Endothelial cell of umbilical vein (primary cell): ENCODE measurements around the gene DDX23. TPM values are rescaled to one million over a fixed set of nuclear protein-coding genes. Genes with fewer than 3 reads are reported as not detected.

Source experiments
- BruUV-seq: library from RNA; stranded (reverse); fragments of 400-500 nt; replicated peaks from 2 replicates; lab custom pipeline; 2021; lab: Mats Ljungman, UMichigan
- CTCF ChIA-PET: fragments of 300-600, 350-600 bp; sonication (Branson Sonifier 250); formaldehyde crosslinking; loops from one replicate; lab custom pipeline; 2021; ENCODE audit warnings: antibody characterized with exemption, inconsistent platforms; lab: Charles Lee
- POLR2A ChIA-PET: fragments of 300-600, 350-600 bp; sonication (Branson Sonifier 250); formaldehyde crosslinking; loops from one replicate; lab custom pipeline; 2021; ENCODE audit warnings: antibody characterized with exemption, inconsistent platforms; lab: Charles Lee
- DNase-seq: peaks from one replicate; pipeline ENCODE4 v3.0.0-alpha.2; 2011; ENCODE audit warnings: low read depth, low spot score
- FAIRE-seq: peaks from 2 replicates; lab custom pipeline; 2011; peaks lifted over from hg19 to GRCh38; lab: Jason Lieb, UNC
- H2AFZ ChIP-seq: 2 replicates; pipeline ENCODE4 v1.6.0; 2012; ENCODE audit warnings: low read depth, low read length, control low read depth, inconsistent platforms
- H3K27ac ChIP-seq: 2 replicates; pipeline ENCODE4 v1.5.1; 2011; ENCODE audit warnings: low read depth, mild to moderate bottlenecking, control low read depth, low read length, moderate library complexity; ENCODE audit not compliant: insufficient read depth
- H3K27me3 ChIP-seq, 2 experiments: 2 replicates each; pipeline versions ENCODE4 v1.6.0 to v1.6.1; 2011; ENCODE audit warnings: low read length in 2 of 2, mixed read lengths in 1 of 2; ENCODE audit not compliant: control insufficient read depth in 2 of 2, insufficient read depth in 2 of 2
- H3K36me3 ChIP-seq, 2 experiments: 2 replicates in 1 of 2; 3 replicates in 1 of 2; pipeline ENCODE4 v1.5.1; 2011; ENCODE audit warnings: low read length in 2 of 2, mild to moderate bottlenecking in 1 of 2, moderate library complexity in 1 of 2; ENCODE audit not compliant: control insufficient read depth in 2 of 2, insufficient read depth in 2 of 2; ENCODE audit errors: extremely low read depth in 1 of 2
- H3K4me1 ChIP-seq: 3 replicates; pipeline ENCODE4 v1.5.1; 2011; ENCODE audit warnings: mild to moderate bottlenecking, low read length; ENCODE audit not compliant: control insufficient read depth, insufficient read depth; ENCODE audit errors: extremely low read depth
- H3K4me2 ChIP-seq: 2 replicates; pipeline ENCODE4 v1.6.1; 2011; ENCODE audit warnings: low read length, control low read depth, mixed read lengths; ENCODE audit not compliant: insufficient read depth
- H3K4me3 ChIP-seq, 3 experiments: fragments of 200-600 bp in 1 of 3; sonication (generic), shearing (Covaris generic) in 1 of 3; replicated peaks in 1 of 3; 2 replicates each; pipeline ENCODE4 v1.5.1; 2011 to 2016; ENCODE audit warnings: control low read depth in 3 of 3, low read length in 3 of 3, mild to moderate bottlenecking in 2 of 3, inconsistent platforms in 1 of 3, low read depth in 1 of 3, moderate library complexity in 1 of 3; ENCODE audit not compliant: insufficient read depth in 1 of 3
- H3K79me2 ChIP-seq: 2 replicates; pipeline ENCODE4 v1.6.0; 2012; ENCODE audit warnings: low read length, inconsistent platforms; ENCODE audit not compliant: control insufficient read depth, insufficient read depth
- H3K9ac ChIP-seq: replicated peaks from 2 replicates; pipeline ENCODE3; 2011; ENCODE audit warnings: low read length, control low read depth; ENCODE audit not compliant: insufficient read depth; ENCODE audit errors: extremely low read depth
- H3K9me1 ChIP-seq: replicated peaks from 3 replicates; pipeline ENCODE4 v1.6.0; 2011; ENCODE audit warnings: mild to moderate bottlenecking, low read length; ENCODE audit not compliant: control insufficient read depth, insufficient read depth; ENCODE audit errors: extremely low read depth
- H3K9me3 ChIP-seq: replicated peaks from 2 replicates; pipeline ENCODE4 v1.5.1; 2012; ENCODE audit warnings: low read length, inconsistent platforms; ENCODE audit not compliant: control insufficient read depth, insufficient read depth
- H4K20me1 ChIP-seq: replicated peaks from 2 replicates; pipeline ENCODE3; 2011; ENCODE audit warnings: mild to moderate bottlenecking, low read length; ENCODE audit not compliant: control insufficient read depth, insufficient read depth; ENCODE audit errors: extremely low read depth
- EZH2 ChIP-seq: IDR thresholded peaks from 2 replicates; pipeline ENCODE4 v1.6.1; 2012; ENCODE audit warnings: borderline replicate concordance, low read depth, mild to moderate bottlenecking, moderate library complexity, low read length, inconsistent platforms; ENCODE audit not compliant: severe bottlenecking
- FOS ChIP-seq: IDR thresholded peaks from 2 replicates; pipeline ENCODE4 v1.6.1; 2011; ENCODE audit warnings: mild to moderate bottlenecking, low read length, moderate library complexity, borderline replicate concordance; ENCODE audit not compliant: insufficient read depth
- GATA2 ChIP-seq: IDR thresholded peaks from 2 replicates; pipeline ENCODE4 v1.7.0; 2011; ENCODE audit warnings: low read depth, mild to moderate bottlenecking, moderate library complexity, mixed read lengths, low read length; ENCODE audit not compliant: insufficient read length, insufficient read depth
- JUN ChIP-seq: IDR thresholded peaks from 2 replicates; pipeline ENCODE4 v1.6.1; 2011; ENCODE audit warnings: borderline replicate concordance, low read depth; ENCODE audit not compliant: insufficient read length, insufficient read depth
- MYC ChIP-seq: IDR thresholded peaks from one replicate; pipeline ENCODE4 v1.6.1; 2011; ENCODE audit warnings: mild to moderate bottlenecking, low read depth, low read length
- POLR2A ChIP-seq: IDR thresholded peaks from 2 replicates; pipeline ENCODE4 v1.6.1; 2012; ENCODE audit warnings: low read depth, mild to moderate bottlenecking, control low read depth, low read length
- POLR2AphosphoS5 ChIP-seq: IDR thresholded peaks from 2 replicates; pipeline ENCODE4 v1.6.1; 2012; ENCODE audit warnings: low read depth, mild to moderate bottlenecking, control low read depth, low read length, moderate library complexity; ENCODE audit not compliant: insufficient read depth
- dilution Hi-C: fragments of 300-500 bp; cut with MboI; formaldehyde crosslinking; loops from one replicate; pipeline ENCODE4 v1.15.0; 2019; ENCODE audit warnings: low sequenced_read_pairs; ENCODE audit not compliant: extremely low pct_ligation_motif_present
- intact Hi-C: fragments of 100-400 bp; cut with micrococcal nuclease; formaldehyde crosslinking; loops from one replicate; pipeline ENCODE4 v1.10.0; 2022
- polyA plus RNA-seq, 4 experiments: library from polyadenylated mRNA; depleted of rRNA in 3 of 4; stranded (reverse) in 3 of 4; unstranded in 1 of 4; fragments of >200 nt; gene quantifications; 2 replicates each; pipeline versions ENCODE4 v1.2.1 to v1.2.3, GENCODE V29; 2011 to 2012; ENCODE audit warnings: missing spikeins in 1 of 4
- total RNA-seq: library from RNA; stranded (reverse); gene quantifications from 2 replicates; pipeline ENCODE4 v1.2.3, GENCODE V29; 2021
- TF ChIP-seq, protein P1 (sequence below), 2 donors: IDR thresholded peaks; 1 replicate in 1 of 2; 2 replicates in 1 of 2; pipeline ENCODE4 v1.5.1; 2011; ENCODE audit warnings: low read length in 2 of 2, mild to moderate bottlenecking in 2 of 2, moderate library complexity in 2 of 2, control low read depth in 1 of 2, inconsistent platforms in 1 of 2, low read depth in 1 of 2; ENCODE audit not compliant: insufficient read depth in 1 of 2; ENCODE audit errors: extremely low read depth in 1 of 2
- TF ChIP-seq, protein P2 (sequence below): IDR thresholded peaks from 2 replicates; pipeline ENCODE4 v1.6.1; 2011; ENCODE audit not compliant: insufficient read depth, insufficient read length

DDX23 gene
- total and polyA plus RNA-seq, 2 donors (not counting 3 experiments of a cell fraction or from before 2014, with no cell fraction given): 56.0 to 107 TPM

DNA sequence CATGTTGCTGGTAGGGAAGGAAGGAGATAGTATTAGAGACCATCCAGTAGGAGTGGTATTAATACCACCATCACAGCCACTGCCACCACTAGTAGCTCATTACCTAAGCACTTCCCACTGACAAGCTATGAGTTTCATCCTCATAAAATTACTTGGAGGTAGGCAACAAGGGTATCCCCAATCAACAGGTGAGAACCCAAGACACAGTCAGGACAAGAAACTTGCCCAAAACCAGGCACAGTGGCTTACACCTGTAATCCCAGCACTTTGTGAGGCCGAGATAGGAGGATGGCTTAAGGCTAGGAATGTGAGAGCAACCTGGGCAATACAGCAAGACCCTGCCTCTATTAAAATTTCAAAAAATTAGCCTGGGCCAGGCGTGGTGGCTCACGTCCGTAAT is 68.5 kb downstream of the DDX23 start:
- dilution Hi-C loops: no loop called here

More for the DNA sequence above, 68.5 kb downstream of the DDX23 start:
- FAIRE-seq (no peak), DNase-seq (no peak)
- no TSS peak for BruUV-seq
- no peak overlapping the region for H3K27ac ChIP-seq
- H4K20me1 ChIP-seq: no peaks in the 10 kb centered on the region
- H3K4me3 ChIP-seq: no peak overlapping the region
- TF ChIP-seq, protein P1, sequence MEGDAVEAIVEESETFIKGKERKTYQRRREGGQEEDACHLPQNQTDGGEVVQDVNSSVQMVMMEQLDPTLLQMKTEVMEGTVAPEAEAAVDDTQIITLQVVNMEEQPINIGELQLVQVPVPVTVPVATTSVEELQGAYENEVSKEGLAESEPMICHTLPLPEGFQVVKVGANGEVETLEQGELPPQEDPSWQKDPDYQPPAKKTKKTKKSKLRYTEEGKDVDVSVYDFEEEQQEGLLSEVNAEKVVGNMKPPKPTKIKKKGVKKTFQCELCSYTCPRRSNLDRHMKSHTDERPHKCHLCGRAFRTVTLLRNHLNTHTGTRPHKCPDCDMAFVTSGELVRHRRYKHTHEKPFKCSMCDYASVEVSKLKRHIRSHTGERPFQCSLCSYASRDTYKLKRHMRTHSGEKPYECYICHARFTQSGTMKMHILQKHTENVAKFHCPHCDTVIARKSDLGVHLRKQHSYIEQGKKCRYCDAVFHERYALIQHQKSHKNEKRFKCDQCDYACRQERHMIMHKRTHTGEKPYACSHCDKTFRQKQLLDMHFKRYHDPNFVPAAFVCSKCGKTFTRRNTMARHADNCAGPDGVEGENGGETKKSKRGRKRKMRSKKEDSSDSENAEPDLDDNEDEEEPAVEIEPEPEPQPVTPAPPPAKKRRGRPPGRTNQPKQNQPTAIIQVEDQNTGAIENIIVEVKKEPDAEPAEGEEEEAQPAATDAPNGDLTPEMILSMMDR (IDR thresholded peaks at IDR 0.05; ENCODE audit: extremely low read depth in 1 of 2, insufficient read depth in 1 of 2, low read depth in 1 of 2, low read length in 2 of 2): no peak
- TF ChIP-seq EZH2 (no peak), POLR2AphosphoS5 (no peak), JUN (no peak), POLR2A (no peak), GATA2 (no peak), MYC (no peak), FOS (no peak)
- TF ChIP-seq, protein P2, sequence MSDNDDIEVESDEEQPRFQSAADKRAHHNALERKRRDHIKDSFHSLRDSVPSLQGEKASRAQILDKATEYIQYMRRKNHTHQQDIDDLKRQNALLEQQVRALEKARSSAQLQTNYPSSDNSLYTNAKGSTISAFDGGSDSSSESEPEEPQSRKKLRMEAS: no peak
- H2AFZ ChIP-seq: no peak overlapping the region
- no peak overlapping the region for H3K9ac ChIP-seq
- peaks cover 14% of the 10 kb centered on the region for H3K79me2 ChIP-seq
- intact Hi-C loops: no loop called here
- H3K4me1 ChIP-seq: peaks cover 26% of the 10 kb centered on the region
- ChIA-PET CTCF (interaction anchor here (1.0 to 3.3 kb wide), 2 partner anchors 12 to 30 kb away, joined by 8 to 18 read pairs; no protein-coding TSS in a partner anchor), POLR2A (no interaction called here)
- no peak overlapping the region for H3K4me2 ChIP-seq
- no peaks in the 10 kb centered on the region for H3K9me1 ChIP-seq
- H3K27me3 ChIP-seq: no peaks in the 10 kb centered on the region
- no peaks in the 10 kb centered on the region for H3K9me3 ChIP-seq
- H3K36me3 ChIP-seq: peaks cover 0 to 3% of the 10 kb centered on the region in 2 experiments
